ENCODE data around the gene HPS6. TPM values are rescaled to one million over a fixed set of nuclear protein-coding genes. Genes with fewer than 3 reads are reported as not detected.
A peak's percentile ranks its signal among the peaks of the same experiment; 100 is the strongest.

Gene HPS6
- total RNA-seq, 1 experiment from 2014 or later, result 18.7 TPM

DNA sequence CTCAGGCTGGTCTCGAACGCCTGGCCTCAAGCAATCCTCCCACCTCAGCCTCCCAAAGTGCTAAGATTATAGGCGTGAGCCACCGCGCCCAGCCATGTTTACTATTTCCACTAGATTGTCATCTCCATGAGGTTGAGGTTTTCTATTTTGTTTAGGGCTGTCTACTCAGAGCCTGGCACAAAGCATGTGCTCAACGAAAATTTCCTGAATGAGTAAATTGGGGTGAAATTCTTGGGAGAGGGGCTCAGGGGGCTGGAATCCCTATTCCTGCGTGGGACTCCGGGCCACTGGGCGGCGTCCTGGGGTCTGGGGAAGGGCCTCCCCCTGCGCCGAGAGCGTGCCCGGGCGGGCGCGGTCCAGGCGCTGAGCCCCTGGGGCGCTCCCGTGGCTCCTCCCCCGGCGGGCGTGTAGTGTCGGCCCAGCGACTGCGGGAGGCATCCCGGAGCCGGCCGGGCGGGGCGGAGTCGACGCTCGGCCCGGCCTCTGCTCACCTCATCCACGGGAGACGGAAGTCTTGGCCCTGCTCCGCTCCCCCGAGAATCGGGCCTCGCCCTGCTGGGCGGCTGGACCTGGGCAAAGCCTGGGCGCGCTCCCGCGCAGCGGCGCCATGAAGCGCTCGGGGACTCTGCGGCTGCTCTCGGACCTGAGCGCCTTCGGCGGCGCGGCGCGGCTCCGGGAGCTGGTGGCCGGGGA lies at the start of gene HPS6 (continued):
- TF ChIP-seq GABPB1 (CRISPR knock-in tag; IDR thresholded peaks at IDR 0.05) (peak; percentile 61), ZNF423 (CRISPR knock-in tag; IDR thresholded peaks at IDR 0.05) (peak; percentile 96), SP1 (CRISPR knock-in tag; conservative IDR thresholded peaks at IDR 0.05) (peak; percentile 73)

- ChIA-PET POLR2A (no interaction called here), CTCF (interaction anchor here (5.2 kb wide), 1 partner anchor 176 kb away, joined by 23 read pairs; no protein-coding TSS in a partner anchor)
- TF ChIP-seq, protein P1, sequence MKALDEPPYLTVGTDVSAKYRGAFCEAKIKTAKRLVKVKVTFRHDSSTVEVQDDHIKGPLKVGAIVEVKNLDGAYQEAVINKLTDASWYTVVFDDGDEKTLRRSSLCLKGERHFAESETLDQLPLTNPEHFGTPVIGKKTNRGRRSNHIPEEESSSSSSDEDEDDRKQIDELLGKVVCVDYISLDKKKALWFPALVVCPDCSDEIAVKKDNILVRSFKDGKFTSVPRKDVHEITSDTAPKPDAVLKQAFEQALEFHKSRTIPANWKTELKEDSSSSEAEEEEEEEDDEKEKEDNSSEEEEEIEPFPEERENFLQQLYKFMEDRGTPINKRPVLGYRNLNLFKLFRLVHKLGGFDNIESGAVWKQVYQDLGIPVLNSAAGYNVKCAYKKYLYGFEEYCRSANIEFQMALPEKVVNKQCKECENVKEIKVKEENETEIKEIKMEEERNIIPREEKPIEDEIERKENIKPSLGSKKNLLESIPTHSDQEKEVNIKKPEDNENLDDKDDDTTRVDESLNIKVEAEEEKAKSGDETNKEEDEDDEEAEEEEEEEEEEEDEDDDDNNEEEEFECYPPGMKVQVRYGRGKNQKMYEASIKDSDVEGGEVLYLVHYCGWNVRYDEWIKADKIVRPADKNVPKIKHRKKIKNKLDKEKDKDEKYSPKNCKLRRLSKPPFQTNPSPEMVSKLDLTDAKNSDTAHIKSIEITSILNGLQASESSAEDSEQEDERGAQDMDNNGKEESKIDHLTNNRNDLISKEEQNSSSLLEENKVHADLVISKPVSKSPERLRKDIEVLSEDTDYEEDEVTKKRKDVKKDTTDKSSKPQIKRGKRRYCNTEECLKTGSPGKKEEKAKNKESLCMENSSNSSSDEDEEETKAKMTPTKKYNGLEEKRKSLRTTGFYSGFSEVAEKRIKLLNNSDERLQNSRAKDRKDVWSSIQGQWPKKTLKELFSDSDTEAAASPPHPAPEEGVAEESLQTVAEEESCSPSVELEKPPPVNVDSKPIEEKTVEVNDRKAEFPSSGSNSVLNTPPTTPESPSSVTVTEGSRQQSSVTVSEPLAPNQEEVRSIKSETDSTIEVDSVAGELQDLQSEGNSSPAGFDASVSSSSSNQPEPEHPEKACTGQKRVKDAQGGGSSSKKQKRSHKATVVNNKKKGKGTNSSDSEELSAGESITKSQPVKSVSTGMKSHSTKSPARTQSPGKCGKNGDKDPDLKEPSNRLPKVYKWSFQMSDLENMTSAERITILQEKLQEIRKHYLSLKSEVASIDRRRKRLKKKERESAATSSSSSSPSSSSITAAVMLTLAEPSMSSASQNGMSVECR (CRISPR knock-in tag; IDR thresholded peaks at IDR 0.05; ENCODE audit: borderline replicate concordance), result no peak
- no peak for TF ChIP-seq ETV6 (CRISPR knock-in tag; IDR thresholded peaks at IDR 0.05)
- TF ChIP-seq, protein P2, sequence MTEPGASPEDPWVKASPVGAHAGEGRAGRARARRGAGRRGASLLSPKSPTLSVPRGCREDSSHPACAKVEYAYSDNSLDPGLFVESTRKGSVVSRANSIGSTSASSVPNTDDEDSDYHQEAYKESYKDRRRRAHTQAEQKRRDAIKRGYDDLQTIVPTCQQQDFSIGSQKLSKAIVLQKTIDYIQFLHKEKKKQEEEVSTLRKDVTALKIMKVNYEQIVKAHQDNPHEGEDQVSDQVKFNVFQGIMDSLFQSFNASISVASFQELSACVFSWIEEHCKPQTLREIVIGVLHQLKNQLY (CRISPR knock-in tag; IDR thresholded peaks at IDR 0.05), result no peak
- TF ChIP-seq, protein P3, sequence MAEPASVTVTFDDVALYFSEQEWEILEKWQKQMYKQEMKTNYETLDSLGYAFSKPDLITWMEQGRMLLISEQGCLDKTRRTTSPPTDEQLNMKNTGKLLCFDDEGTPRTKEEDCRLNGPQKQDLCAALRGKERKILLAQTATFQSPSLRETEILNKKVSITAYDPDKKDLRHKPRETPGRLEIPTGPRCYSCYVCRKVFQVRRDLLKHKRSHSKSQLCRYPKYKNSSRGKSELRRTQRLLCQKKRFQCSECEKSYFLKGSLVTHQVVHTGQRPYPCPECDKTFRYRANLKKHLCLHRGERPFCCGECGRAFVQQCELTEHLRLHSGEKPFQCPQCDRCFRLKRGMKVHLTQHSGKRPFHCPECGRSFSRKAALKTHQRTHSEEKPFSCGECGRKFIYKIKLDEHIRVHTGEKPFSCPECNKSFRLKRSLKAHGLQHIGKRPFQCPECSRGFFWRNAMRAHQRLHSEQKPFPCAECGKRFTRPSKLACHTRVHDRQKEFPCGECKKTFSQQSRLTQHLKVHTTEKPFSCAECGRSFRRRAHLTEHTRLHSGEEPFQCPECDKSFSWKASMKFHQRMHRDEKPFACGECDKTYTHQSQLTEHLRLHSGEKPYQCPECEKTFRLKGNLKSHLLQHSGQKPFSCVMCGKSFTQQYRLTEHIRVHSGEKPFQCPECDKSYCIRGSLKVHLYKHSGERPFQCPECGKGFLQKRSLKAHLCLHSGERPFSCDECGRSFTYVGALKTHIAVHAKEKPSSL (CRISPR knock-in tag; conservative IDR thresholded peaks at IDR 0.05), result no peak
- TF ChIP-seq ZNF532 (CRISPR knock-in tag; IDR thresholded peaks at IDR 0.05; ENCODE audit: borderline replicate concordance), result no peak
- no peak for TF ChIP-seq FOXP1 (CRISPR knock-in tag; IDR thresholded peaks at IDR 0.05; ENCODE audit: borderline replicate concordance)
- no peak overlapping the region for H3K4me3 Mint-ChIP-seq
- DNase-seq (ENCODE audit: low spot score) (no peak), ATAC-seq (no peak)
- H3K36me3 Mint-ChIP-seq, result peaks cover 5% of the 10 kb centered on the region; the same call in 1 of the 2 replicates
- no peaks in the 10 kb centered on the region for H3K9me3 Mint-ChIP-seq
- H3K4me1 Mint-ChIP-seq, result peaks cover 12% of the 10 kb centered on the region
- H3K27me3 Mint-ChIP-seq (ENCODE audit: low read depth), result no peaks in the 10 kb centered on the region
- H3K27ac Mint-ChIP-seq, result no peak overlapping the region
These were observed 48.7 kb upstream of the HPS6 start for GRCh38 chr10:102016416-102016815.

DNA sequence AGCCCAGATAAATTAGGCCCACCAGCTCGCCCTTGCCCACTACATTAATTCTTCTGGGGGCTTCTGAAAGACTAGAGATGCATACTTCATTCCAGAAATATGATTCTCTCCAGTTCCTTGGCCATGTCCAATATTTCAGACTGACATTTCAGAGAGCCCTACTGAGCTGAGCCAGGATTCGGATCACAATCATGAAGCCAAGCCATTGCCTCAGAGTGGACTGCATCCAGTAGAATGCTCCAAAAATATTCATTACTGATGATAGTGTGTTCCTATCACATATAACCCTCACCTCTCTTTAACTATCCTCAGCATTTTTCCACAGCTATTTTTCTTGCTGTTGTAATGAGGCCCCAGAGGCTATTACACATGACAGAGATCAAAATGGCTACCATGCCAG lies 47.9 kb upstream of the HPS6 start:
- CTCF ChIA-PET, result interaction anchor here (1.2 to 5.2 kb wide), 2 partner anchors 177 to 182 kb away, joined by 3 to 23 read pairs; no protein-coding TSS in a partner anchor
- TF ChIP-seq CBFB (CRISPR knock-in tag; IDR thresholded peaks at IDR 0.05; ENCODE audit: low read depth), result no peak
- no peak for TF ChIP-seq NR3C1 (CRISPR knock-in tag; conservative IDR thresholded peaks at IDR 0.05; ENCODE audit: low read depth)
- no peak for TF ChIP-seq ZNF532 (CRISPR knock-in tag; IDR thresholded peaks at IDR 0.05; ENCODE audit: borderline replicate concordance)
- TF ChIP-seq ZNF671 (CRISPR knock-in tag; IDR thresholded peaks at IDR 0.05), result no peak
- Mint-ChIP-seq H3K27me3 (ENCODE audit: low read depth) (no peaks in the 10 kb centered on the region), H3K36me3 (peaks cover 10% of the 10 kb centered on the region), H3K9me3 (no peaks in the 10 kb centered on the region), H3K4me3 (no peak overlapping the region), H3K27ac (no peak overlapping the region), H3K4me1 (peaks cover 12% of the 10 kb centered on the region)
- ATAC-seq (no peak), DNase-seq (ENCODE audit: low spot score) (no peak)
- POLR2A ChIA-PET, result no interaction called here

Data from WTC11 (cell line).